ENCODE data around the gene SLC15A4.

- no peak for TF ChIP-seq FOXA1 (IDR thresholded peaks at IDR 0.05)
- no peak for TF ChIP-seq LEF1 (IDR thresholded peaks at IDR 0.05; ENCODE audit: borderline replicate concordance)
- no peak for TF ChIP-seq FOXM1 (IDR thresholded peaks at IDR 0.05; ENCODE audit: borderline replicate concordance)
- no peak for TF ChIP-seq SP1 (IDR thresholded peaks at IDR 0.05)
- TF ChIP-seq HDGF (IDR thresholded peaks at IDR 0.05; ENCODE audit: borderline replicate concordance) = no peak
- TF ChIP-seq ELF4 (IDR thresholded peaks at IDR 0.05) = no peak
- TF ChIP-seq FOXK2 (IDR thresholded peaks at IDR 0.05) = no peak
- no peak for TF ChIP-seq BHLHE40 (IDR thresholded peaks at IDR 0.05; ENCODE audit: borderline replicate concordance)
- no peak for TF ChIP-seq TARDBP (IDR thresholded peaks at IDR 0.05)
- no peak for TF ChIP-seq NFRKB (IDR thresholded peaks at IDR 0.05)
Observed at GRCh38 chr12:128830505-128830893, 6.7 kb upstream of the SLC15A4 start.

All from HEK293T (cell line).